Caco-2 (cell line): ENCODE data around the gene MRPS15. TPM values are rescaled to one million over a fixed set of nuclear protein-coding genes. Genes with fewer than 3 reads are reported as not detected.

ENCODE experiments used
- BruUV-seq: library from RNA; stranded (reverse); fragments of 400-500 nt; replicated peaks from 2 replicates; lab custom pipeline; 2021; lab: Mats Ljungman, UMichigan
- CTCF ChIA-PET: fragments of 300-600 bp; sonication (Branson Sonifier 250); formaldehyde crosslinking; loops from one replicate; lab custom pipeline; 2022; ENCODE audit warnings: antibody characterized with exemption; lab: Charles Lee
- POLR2A ChIA-PET: fragments of 300-600 bp; sonication (Branson Sonifier 250); formaldehyde crosslinking; loops from one replicate; lab custom pipeline; 2022; ENCODE audit warnings: antibody characterized with exemption; lab: Charles Lee
- DNase-seq, 2 experiments: peaks; one replicate each; pipeline versions ENCODE4 v3.0.0 to v3.0.0-alpha.2; 2020 to 2022
- H3K27me3 ChIP-seq: replicated peaks from 2 replicates; pipeline ENCODE4 v1.6.0; 2011; ENCODE audit warnings: low read length; ENCODE audit not compliant: control insufficient read depth, insufficient read depth
- H3K36me3 ChIP-seq: 2 replicates; pipeline ENCODE4 v1.5.1; 2011; ENCODE audit warnings: low read length; ENCODE audit not compliant: control insufficient read depth, insufficient read depth
- H3K4me1 ChIP-seq: fragments of 250-450 bp; sonication (Bioruptor Pico); 2 replicates; pipeline ENCODE4 v1.5.1; 2020; ENCODE audit warnings: mild to moderate bottlenecking
- H3K4me3 ChIP-seq: 2 replicates; pipeline ENCODE4 v1.5.1; 2011; ENCODE audit warnings: low read depth, mild to moderate bottlenecking, control low read depth, low read length
- H3K9me3 ChIP-seq: fragments of 250-450 bp; sonication (Bioruptor Pico); 2 replicates; pipeline ENCODE4 v1.5.1; 2020; ENCODE audit warnings: mild to moderate bottlenecking, moderate library complexity
- H3K27ac Mint-ChIP-seq: one replicate; pipeline ENCODE4 v1.8.0; 2022; ENCODE audit warnings: mixed read lengths; ENCODE audit not compliant: unreplicated experiment
- H3K27me3 Mint-ChIP-seq: one replicate; pipeline ENCODE4 v1.8.0; 2022; ENCODE audit warnings: mixed read lengths; ENCODE audit not compliant: insufficient read depth, unreplicated experiment
- H3K36me3 Mint-ChIP-seq: one replicate; pipeline ENCODE4 v1.8.0; 2022; ENCODE audit warnings: mild to moderate bottlenecking, mixed read lengths; ENCODE audit not compliant: insufficient read depth, unreplicated experiment
- H3K4me1 Mint-ChIP-seq: one replicate; pipeline ENCODE4 v1.8.0; 2022; ENCODE audit warnings: low read depth, mixed read lengths; ENCODE audit not compliant: unreplicated experiment
- H3K4me3 Mint-ChIP-seq: one replicate; pipeline ENCODE4 v1.8.0; 2022; ENCODE audit warnings: mild to moderate bottlenecking, moderate library complexity, mixed read lengths; ENCODE audit not compliant: unreplicated experiment
- H3K9me3 Mint-ChIP-seq: one replicate; pipeline ENCODE4 v1.8.0; 2022; ENCODE audit warnings: mixed read lengths; ENCODE audit not compliant: unreplicated experiment
- intact Hi-C: fragments of 100-400 bp; cut with micrococcal nuclease; formaldehyde crosslinking; loops from one replicate; pipeline ENCODE4 v1.10.0; 2022; ENCODE audit not compliant: unreplicated experiment
- total RNA-seq: library from RNA; stranded (reverse); gene quantifications from 2 replicates; pipeline ENCODE4 v1.2.3, GENCODE V29; 2022
- TF ChIP-seq, protein P1 (sequence below), 2 experiments: fragments of 200-600 bp in 1 of 2; IDR thresholded peaks; 1 replicate in 1 of 2; 2 replicates in 1 of 2; pipeline versions ENCODE4 v1.5.1 to v1.8.0; 2011 to 2022; ENCODE audit warnings: antibody characterized with exemption in 1 of 2, control low read depth in 1 of 2, inconsistent platforms in 1 of 2, low read depth in 1 of 2, low read length in 1 of 2, mild to moderate bottlenecking in 1 of 2, moderate library complexity in 1 of 2; ENCODE audit not compliant: insufficient read depth in 1 of 2, severe bottlenecking in 1 of 2, unreplicated experiment in 1 of 2

The MRPS15 gene
- total RNA-seq, 1 experiment from 2014 or later = 70.2 TPM

DNA sequence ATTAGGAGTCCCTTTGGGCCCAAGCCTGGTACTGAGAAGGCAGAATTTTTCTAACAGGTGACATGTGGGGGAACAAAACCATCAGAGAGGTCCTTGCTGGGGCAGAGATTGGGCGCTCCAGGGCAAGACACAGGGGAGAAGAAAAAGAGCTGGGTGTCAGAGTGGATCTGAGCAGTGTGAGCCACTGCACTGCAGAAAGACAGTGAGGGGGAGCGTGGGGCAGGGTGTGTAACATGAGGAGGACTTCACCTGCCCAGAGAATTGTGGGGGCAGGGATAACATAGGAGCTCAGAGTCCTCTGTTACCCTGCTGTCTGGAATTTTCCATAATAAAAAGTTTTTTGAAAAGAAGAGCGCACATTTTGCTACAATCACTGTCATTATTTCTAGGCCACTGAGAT is 44.1 kb upstream of the MRPS15 start:
- no peak overlapping the region for H3K4me3 ChIP-seq
- TF ChIP-seq, protein P1, sequence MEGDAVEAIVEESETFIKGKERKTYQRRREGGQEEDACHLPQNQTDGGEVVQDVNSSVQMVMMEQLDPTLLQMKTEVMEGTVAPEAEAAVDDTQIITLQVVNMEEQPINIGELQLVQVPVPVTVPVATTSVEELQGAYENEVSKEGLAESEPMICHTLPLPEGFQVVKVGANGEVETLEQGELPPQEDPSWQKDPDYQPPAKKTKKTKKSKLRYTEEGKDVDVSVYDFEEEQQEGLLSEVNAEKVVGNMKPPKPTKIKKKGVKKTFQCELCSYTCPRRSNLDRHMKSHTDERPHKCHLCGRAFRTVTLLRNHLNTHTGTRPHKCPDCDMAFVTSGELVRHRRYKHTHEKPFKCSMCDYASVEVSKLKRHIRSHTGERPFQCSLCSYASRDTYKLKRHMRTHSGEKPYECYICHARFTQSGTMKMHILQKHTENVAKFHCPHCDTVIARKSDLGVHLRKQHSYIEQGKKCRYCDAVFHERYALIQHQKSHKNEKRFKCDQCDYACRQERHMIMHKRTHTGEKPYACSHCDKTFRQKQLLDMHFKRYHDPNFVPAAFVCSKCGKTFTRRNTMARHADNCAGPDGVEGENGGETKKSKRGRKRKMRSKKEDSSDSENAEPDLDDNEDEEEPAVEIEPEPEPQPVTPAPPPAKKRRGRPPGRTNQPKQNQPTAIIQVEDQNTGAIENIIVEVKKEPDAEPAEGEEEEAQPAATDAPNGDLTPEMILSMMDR (IDR thresholded peaks at IDR 0.05; ENCODE audit: insufficient read depth in 1 of 2, low read depth in 1 of 2, low read length in 1 of 2, severe bottlenecking in 1 of 2, unreplicated experiment in 1 of 2) = no peak
- Mint-ChIP-seq H3K9me3 (no peaks in the 10 kb centered on the region), H3K4me1 (peaks cover under 1% of the 10 kb centered on the region), H3K27ac (no peak overlapping the region), H3K4me3 (no peak overlapping the region), H3K27me3 (no peaks in the 10 kb centered on the region), H3K36me3 (no peaks in the 10 kb centered on the region)
- ChIA-PET CTCF (no interaction called here), POLR2A (no interaction called here)
- no peaks in the 10 kb centered on the region for H3K4me1 ChIP-seq
- intact Hi-C loops = no loop called here
- H3K9me3 ChIP-seq = no peaks in the 10 kb centered on the region
- no peak for DNase-seq
- BruUV-seq = no TSS peak
- no peaks in the 10 kb centered on the region for H3K27me3 ChIP-seq
- H3K36me3 ChIP-seq = no peaks in the 10 kb centered on the region

DNA sequence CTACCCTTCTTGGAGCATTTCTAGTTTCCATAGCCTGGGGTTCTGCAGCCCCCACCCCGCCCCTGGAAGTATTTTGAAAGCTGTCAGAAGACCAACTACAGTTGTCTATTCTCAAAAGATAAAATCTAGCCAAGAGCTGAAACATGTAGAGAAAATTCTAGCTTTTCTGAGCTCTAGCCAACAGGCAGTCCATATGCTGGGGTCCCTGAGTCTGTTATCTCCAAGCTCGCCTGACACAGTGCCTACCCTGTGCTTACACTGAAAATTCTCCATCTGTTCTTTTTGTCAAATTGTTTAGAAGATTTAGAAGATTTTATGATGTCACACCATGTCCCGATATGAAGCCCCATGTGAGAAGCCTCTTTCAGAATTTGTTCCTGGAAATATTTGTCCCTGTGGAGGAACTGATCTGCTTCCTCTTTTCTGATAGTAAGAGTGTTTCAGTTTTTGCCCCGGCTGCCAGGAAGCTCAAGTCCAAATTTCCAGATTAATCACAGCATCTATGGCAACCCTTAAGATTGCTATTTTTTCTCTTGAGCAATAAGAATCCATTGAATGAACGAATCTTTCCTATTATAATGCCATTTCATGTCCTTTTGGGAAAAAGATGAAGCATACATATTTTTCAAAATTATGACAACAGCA is 42.2 kb upstream of the MRPS15 start:
- H3K9me3 Mint-ChIP-seq = no peaks in the 10 kb centered on the region
- H3K4me1 Mint-ChIP-seq = peaks cover 7% of the 10 kb centered on the region
- H3K27me3 ChIP-seq = no peaks in the 10 kb centered on the region
- no peak for DNase-seq
- H3K4me3 ChIP-seq = no peak overlapping the region
- H3K4me3 Mint-ChIP-seq = no peak overlapping the region
- ChIA-PET CTCF (no interaction called here), POLR2A (no interaction called here)
- H3K36me3 Mint-ChIP-seq = no peaks in the 10 kb centered on the region
- H3K4me1 ChIP-seq = no peaks in the 10 kb centered on the region
- no peaks in the 10 kb centered on the region for H3K36me3 ChIP-seq
- H3K27ac Mint-ChIP-seq = no peak overlapping the region
- intact Hi-C loops = no loop called here
- TF ChIP-seq, protein P1 (IDR thresholded peaks at IDR 0.05; ENCODE audit: insufficient read depth in 1 of 2, low read depth in 1 of 2, low read length in 1 of 2, severe bottlenecking in 1 of 2, unreplicated experiment in 1 of 2) = no peak
- no peaks in the 10 kb centered on the region for H3K9me3 ChIP-seq
- no TSS peak for BruUV-seq
- no peaks in the 10 kb centered on the region for H3K27me3 Mint-ChIP-seq

DNA sequence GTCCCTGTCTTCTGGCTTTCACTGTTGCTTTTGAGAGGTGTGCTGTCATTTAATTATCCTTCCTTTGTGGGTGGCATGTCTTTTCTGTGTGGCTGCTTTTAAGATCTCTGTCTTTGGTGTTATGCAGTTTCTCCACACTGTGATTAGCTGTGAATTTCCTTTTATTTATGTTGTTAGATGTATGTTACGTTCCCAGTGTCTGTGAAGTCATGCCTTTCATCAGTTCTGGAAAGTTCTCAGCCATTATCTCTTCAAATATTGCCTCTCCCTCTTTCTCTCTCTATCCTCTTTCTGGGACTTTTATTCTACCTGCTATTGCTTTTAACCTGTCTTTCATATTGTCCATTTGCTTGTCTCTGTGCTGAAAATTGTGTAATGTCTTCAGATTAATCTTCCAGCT is 39.5 kb upstream of the MRPS15 start:
- TF ChIP-seq, protein P1 (IDR thresholded peaks at IDR 0.05; ENCODE audit: insufficient read depth in 1 of 2, low read depth in 1 of 2, low read length in 1 of 2, severe bottlenecking in 1 of 2, unreplicated experiment in 1 of 2) = no peak
- H3K36me3 ChIP-seq = no peaks in the 10 kb centered on the region
- Mint-ChIP-seq H3K9me3 (no peaks in the 10 kb centered on the region), H3K4me1 (peaks cover 7% of the 10 kb centered on the region), H3K27me3 (no peaks in the 10 kb centered on the region), H3K27ac (no peak overlapping the region), H3K4me3 (no peak overlapping the region), H3K36me3 (no peaks in the 10 kb centered on the region)
- DNase-seq = no peak
- H3K27me3 ChIP-seq = no peaks in the 10 kb centered on the region
- H3K4me1 ChIP-seq = no peaks in the 10 kb centered on the region
- no peak overlapping the region for H3K4me3 ChIP-seq
- ChIA-PET CTCF (no interaction called here), POLR2A (no interaction called here)
- no peaks in the 10 kb centered on the region for H3K9me3 ChIP-seq
- BruUV-seq = no TSS peak
- intact Hi-C loops = no loop called here
